Fibroblast of villous mesenchyme (primary cell): ENCODE results near the gene HMGN5. TPM values are rescaled to one million over a fixed set of nuclear protein-coding genes. Genes with fewer than 3 reads are reported as not detected.

ENCODE experiments used
- DNase-seq: peaks from one replicate; pipeline ENCODE4 v3.0.0-alpha.2; 2010; ENCODE audit warnings: low read depth
- H3K4me3 ChIP-seq: 2 replicates; pipeline ENCODE4 v1.5.1; 2011; ENCODE audit warnings: low read depth, mild to moderate bottlenecking, low read length
- total RNA-seq: library from RNA; depleted of rRNA; stranded (reverse); fragments of >200 nt; gene quantifications from 2 replicates; pipeline ENCODE4 v1.2.3, GENCODE V29; 2012
- TF ChIP-seq, protein P1 (sequence below): IDR thresholded peaks from 2 replicates; pipeline ENCODE4 v1.5.1; 2012; ENCODE audit warnings: low read depth, mild to moderate bottlenecking, low read length; ENCODE audit not compliant: insufficient read depth

The HMGN5 gene
- total RNA-seq, result 0.43 and 2.6 TPM in 2 replicates

DNA sequence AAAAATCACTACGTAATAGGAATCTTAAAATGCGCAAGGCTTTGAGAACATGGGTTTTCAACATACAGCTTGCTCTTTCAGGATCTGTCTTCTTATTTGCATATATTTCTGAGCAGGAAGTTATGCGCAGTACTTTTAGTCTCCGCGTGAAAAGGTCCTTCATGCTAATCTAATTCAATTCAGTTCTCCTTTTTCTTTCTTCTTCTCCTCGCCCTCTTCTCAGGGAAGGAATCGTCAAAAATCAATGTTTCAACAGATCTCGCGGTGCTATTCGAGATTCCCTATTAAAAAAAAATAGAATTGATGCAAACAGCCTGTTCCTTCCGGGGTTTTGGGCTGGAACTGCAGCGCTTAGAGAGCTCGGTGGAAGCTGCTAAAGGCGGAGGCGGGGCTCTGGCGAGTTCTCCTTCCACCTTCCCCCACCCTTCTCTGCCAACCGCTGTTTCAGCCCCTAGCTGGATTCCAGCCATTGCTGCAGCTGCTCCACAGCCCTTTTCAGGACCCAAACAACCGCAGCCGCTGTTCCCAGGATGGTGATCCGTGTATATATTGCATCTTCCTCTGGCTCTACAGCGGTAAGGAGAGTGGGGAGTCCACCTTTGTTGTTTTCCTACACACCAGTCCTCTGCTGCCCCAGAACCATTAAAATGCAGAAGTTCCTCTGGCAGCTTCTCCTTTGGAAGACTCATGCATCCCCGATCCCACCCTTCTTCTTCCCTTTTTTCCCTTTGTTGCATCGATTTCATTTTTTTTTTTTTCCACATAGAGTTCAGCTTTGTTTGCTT lies at the start of gene HMGN5, which contains the start of gene SH3BGRL:
Gene HMGN5 (minus strand): TSS at position 243 of the 785 bp plus-strand sequence. CDS start 80,364 bp downstream, outside the sequence.
Gene SH3BGRL (plus strand): TSS at position 432 of the 785 bp plus-strand sequence. CDS start 99 bp downstream, at position 531.
- TF ChIP-seq, protein P1, sequence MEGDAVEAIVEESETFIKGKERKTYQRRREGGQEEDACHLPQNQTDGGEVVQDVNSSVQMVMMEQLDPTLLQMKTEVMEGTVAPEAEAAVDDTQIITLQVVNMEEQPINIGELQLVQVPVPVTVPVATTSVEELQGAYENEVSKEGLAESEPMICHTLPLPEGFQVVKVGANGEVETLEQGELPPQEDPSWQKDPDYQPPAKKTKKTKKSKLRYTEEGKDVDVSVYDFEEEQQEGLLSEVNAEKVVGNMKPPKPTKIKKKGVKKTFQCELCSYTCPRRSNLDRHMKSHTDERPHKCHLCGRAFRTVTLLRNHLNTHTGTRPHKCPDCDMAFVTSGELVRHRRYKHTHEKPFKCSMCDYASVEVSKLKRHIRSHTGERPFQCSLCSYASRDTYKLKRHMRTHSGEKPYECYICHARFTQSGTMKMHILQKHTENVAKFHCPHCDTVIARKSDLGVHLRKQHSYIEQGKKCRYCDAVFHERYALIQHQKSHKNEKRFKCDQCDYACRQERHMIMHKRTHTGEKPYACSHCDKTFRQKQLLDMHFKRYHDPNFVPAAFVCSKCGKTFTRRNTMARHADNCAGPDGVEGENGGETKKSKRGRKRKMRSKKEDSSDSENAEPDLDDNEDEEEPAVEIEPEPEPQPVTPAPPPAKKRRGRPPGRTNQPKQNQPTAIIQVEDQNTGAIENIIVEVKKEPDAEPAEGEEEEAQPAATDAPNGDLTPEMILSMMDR, result no peak
- H3K4me3 ChIP-seq, result peak within 1 kb of the TSS; percentile 70
- DNase-seq, result peak; percentile 89

DNA sequence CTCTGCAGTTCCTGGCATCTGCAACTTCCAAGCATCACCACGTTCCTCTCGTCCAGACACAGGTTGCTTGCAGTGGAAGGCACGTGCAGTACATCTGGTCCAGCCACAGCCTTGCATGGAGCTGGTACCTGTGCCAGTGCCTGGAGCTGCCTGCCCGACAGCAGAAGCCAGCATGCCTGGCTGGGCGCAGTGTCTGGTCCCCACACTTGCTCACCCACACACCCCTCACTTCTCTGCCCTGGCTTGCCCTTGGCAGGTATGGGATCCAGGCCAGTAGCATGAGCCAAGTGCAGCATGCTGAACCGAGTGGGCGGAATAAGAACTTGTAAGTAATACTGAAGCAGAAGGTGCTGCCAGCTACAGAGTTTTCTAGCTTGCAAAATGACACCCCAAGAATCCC lies 40.0 kb upstream of the HMGN5 start:
- DNase-seq, result no peak
- no peak overlapping the region for H3K4me3 ChIP-seq
- TF ChIP-seq, protein P1, result no peak

GRCh38 chrX:81240701-81241331 lies 39.1 kb upstream of the HMGN5 start:
- TF ChIP-seq, protein P1, result no peak
- no peak for DNase-seq
- no peak overlapping the region for H3K4me3 ChIP-seq

- DNase-seq, result no peak
- no peak overlapping the region for H3K4me3 ChIP-seq
- TF ChIP-seq, protein P1, result no peak
Measured at GRCh38 chrX:81238166-81238565, 36.5 kb upstream of the HMGN5 start.

GRCh38 chrX:81237516-81237915 lies 35.8 kb upstream of the HMGN5 start:
- DNase-seq, result no peak
- TF ChIP-seq, protein P1, result no peak
- H3K4me3 ChIP-seq, result no peak overlapping the region

GRCh38 chrX:81232218-81232617 lies 30.5 kb upstream of the HMGN5 start:
- TF ChIP-seq, protein P1, result no peak
- H3K4me3 ChIP-seq, result no peak overlapping the region
- no peak for DNase-seq
